ENCODE measurements around the gene NSD2. TPM values are rescaled to one million over a fixed set of nuclear protein-coding genes. Genes with fewer than 3 reads are reported as not detected.

Gene NSD2
- total RNA-seq, 4 donors from 2014 or later, result 56.0 to 255 (median 98.9) TPM

DNA sequence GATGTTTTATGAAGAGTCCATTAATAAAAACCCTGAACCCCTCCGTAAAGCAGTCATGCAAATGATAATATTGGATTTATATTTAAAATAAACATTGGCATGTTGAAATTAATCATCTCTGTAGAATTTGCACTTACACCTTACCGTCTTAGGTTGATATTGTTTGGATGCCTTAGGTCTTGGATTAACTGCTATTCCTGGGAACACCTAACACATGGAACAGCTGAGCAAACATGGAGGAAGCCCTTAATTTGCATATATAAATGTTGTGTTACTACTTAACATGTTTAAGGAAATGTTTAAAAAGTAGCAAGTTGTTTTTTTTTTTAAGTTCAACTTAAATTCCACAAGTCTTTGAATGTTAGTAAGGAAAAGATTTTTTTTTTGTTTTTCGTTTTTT, 62.5 kb downstream of the NSD2 start:
- Histone ChIP-seq H3K27me3 (no peaks in the 10 kb centered on the region), H3K4me3 (no peak overlapping the region), H3K4me1 (no peaks in the 10 kb centered on the region), H3K36me3 (peaks cover 0 to 60% (median 0%) of the 10 kb centered on the region in 3 donors), H3K9me3 (no peaks in the 10 kb centered on the region), H3K27ac (no peak overlapping the region)
- DNase-seq, result no peak
- TF ChIP-seq, protein P1, sequence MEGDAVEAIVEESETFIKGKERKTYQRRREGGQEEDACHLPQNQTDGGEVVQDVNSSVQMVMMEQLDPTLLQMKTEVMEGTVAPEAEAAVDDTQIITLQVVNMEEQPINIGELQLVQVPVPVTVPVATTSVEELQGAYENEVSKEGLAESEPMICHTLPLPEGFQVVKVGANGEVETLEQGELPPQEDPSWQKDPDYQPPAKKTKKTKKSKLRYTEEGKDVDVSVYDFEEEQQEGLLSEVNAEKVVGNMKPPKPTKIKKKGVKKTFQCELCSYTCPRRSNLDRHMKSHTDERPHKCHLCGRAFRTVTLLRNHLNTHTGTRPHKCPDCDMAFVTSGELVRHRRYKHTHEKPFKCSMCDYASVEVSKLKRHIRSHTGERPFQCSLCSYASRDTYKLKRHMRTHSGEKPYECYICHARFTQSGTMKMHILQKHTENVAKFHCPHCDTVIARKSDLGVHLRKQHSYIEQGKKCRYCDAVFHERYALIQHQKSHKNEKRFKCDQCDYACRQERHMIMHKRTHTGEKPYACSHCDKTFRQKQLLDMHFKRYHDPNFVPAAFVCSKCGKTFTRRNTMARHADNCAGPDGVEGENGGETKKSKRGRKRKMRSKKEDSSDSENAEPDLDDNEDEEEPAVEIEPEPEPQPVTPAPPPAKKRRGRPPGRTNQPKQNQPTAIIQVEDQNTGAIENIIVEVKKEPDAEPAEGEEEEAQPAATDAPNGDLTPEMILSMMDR (IDR thresholded peaks at IDR 0.05), result no peak
- TF ChIP-seq POLR2A (IDR thresholded peaks at IDR 0.05), result no peak

DNA sequence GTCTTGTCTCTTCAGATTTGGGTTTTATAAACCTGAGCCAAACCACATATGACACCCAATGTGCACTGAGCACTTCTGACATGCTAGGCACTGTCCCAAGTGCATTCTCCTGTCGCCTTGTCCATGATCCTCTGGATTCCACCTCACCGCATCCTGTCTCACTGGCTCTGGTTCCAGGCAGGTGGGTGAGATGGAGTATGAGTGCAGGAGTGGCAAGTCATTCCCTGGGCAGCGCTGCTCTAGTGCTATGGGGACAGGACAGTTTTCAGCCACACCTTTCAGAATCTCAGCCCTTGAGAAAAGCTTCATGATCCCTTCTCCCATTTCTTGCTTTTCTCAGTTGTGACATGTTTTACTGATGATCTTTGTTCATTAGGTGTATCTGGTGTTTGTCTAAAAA, 66.4 kb downstream of the NSD2 start:
- DNase-seq, result no peak
- H3K9me3 ChIP-seq, result no peaks in the 10 kb centered on the region
- peaks cover 0 to 52% (median 0%) of the 10 kb centered on the region in 3 donors for H3K36me3 ChIP-seq
- no peak overlapping the region for H3K27ac ChIP-seq
- H3K4me3 ChIP-seq, result no peak overlapping the region
- TF ChIP-seq POLR2A (IDR thresholded peaks at IDR 0.05), result no peak
- TF ChIP-seq, protein P1 (IDR thresholded peaks at IDR 0.05), result no peak
- H3K27me3 ChIP-seq, result no peaks in the 10 kb centered on the region
- H3K4me1 ChIP-seq, result no peaks in the 10 kb centered on the region

DNA sequence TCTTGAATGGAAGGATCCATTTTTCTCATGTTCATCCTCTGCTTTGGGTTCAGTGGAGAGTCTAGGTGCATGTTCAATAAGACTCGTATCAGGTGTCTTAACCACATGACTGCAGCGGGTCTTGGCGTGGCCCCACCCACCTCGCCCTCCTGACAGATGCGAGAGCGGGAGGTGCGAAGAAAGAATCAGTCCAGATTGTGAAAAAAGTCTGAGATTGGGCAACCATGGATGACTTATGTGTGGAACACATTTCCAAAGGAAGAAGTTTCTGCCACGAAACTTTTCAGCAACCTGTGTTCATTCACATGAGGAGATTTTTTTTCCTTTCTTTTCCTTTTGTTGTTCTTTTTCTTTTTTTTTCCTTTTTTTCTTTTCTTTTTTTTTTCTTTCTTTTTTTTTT, 66.8 kb downstream of the NSD2 start:
- Histone ChIP-seq H3K27ac (no peak overlapping the region), H3K27me3 (no peaks in the 10 kb centered on the region), H3K36me3 (peaks cover 0 to 52% (median 0%) of the 10 kb centered on the region in 3 donors), H3K4me3 (no peak overlapping the region), H3K9me3 (no peaks in the 10 kb centered on the region), H3K4me1 (no peaks in the 10 kb centered on the region)
- DNase-seq, result no peak
- TF ChIP-seq, protein P1 (IDR thresholded peaks at IDR 0.05), result no peak
- no peak for TF ChIP-seq POLR2A (IDR thresholded peaks at IDR 0.05)

DNA sequence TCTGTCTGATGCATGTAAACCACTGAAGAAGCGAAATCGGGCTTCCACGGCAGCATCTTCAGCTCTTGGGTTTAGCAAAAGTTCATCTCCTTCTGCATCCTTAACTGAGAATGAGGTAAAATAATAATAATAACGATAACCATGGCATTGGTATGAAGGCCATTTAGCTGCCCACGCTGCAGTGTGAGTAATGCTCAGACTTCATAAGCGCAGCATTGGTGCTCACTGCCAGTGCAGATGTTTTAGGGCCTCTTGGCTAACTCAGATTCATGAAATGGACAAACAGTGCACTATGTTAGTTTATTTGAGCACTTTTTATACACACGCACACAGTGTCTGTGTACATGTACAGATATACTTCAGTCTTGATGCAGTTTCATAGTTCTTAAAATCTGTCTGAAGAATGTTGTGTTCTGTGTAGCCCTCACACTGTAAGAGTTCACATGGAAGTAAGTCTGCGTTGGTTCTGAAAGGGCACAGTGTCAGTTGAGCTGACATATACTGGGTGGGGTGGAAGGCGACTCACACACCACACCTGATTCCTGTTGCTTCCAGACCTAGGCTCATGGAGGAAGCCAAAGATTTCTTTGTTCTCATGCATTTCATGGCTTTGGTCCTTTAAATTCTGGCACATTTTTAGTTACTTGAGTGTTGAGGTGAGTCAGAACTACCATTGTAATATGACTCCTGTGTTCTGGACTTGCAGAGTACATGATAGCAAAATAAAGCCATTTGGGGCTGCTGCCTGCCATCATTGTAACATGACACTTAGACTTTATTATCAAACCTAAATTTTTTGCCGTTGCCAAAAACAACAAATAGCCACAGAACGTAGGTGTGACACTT, 68.7 kb downstream of the NSD2 start:
- Histone ChIP-seq H3K4me1 (no peaks in the 10 kb centered on the region), H3K27me3 (no peaks in the 10 kb centered on the region), H3K4me3 (no peak overlapping the region), H3K9me3 (no peaks in the 10 kb centered on the region), H3K27ac (no peak overlapping the region), H3K36me3 (peaks cover 0 to 58% (median 0%) of the 10 kb centered on the region in 3 donors)
- DNase-seq, result no peak
- TF ChIP-seq, protein P1 (IDR thresholded peaks at IDR 0.05), result no peak

DNA sequence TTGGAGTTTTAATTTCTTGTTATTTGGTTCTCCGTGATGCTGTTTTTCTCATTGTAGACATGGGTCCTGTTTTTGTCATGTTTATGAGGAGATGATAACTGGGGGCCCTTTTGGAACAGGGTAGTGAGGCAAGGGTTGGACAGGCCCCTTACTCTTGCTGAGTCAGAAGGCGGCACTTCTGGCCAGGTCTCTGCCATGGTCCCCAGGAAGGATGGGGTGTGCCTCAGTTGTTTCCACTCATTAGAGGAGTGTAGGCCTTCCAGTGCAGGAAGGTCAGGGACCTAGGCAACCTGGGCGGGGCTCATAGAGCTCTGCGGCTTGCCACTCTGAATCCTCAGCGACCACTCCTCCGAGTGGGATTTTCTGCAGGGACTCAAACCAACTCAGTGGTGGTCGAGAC, 69.4 kb downstream of the NSD2 start:
- no peaks in the 10 kb centered on the region for H3K27me3 ChIP-seq
- H3K4me1 ChIP-seq, result no peaks in the 10 kb centered on the region
- DNase-seq, result no peak
- no peak overlapping the region for H3K4me3 ChIP-seq
- TF ChIP-seq, protein P1 (IDR thresholded peaks at IDR 0.05), result no peak
- no peak for TF ChIP-seq POLR2A (IDR thresholded peaks at IDR 0.05)
- H3K36me3 ChIP-seq, result peaks cover 0 to 51% (median 0%) of the 10 kb centered on the region in 3 donors
- no peaks in the 10 kb centered on the region for H3K9me3 ChIP-seq
- no peak overlapping the region for H3K27ac ChIP-seq

Measured in Peyer's patch (tissue), 4 donors.